OCI-LY7 (cell line): Measurements from ENCODE around the gene DEPP1.

Source experiments
- EZH2phosphoT487 ChIP-seq: fragments of 200-600 bp; sonication (generic); IDR thresholded peaks from 2 replicates; pipeline ENCODE4 v1.6.1; 2018; ENCODE audit warnings: low read depth, borderline replicate concordance, mild to moderate bottlenecking, mixed run types, antibody characterized with exemption, low read length, moderate library complexity, mixed read lengths
- TF ChIP-seq, protein P1 (sequence below): fragments of 200-600 bp; sonication (generic); conservative IDR thresholded peaks from 2 replicates; pipeline ENCODE4 v1.5.1; 2014; ENCODE audit warnings: mild to moderate bottlenecking, antibody characterized with exemption, low read length, moderate library complexity, mixed read lengths

- TF ChIP-seq EZH2phosphoT487, result no peak
- TF ChIP-seq, protein P1, sequence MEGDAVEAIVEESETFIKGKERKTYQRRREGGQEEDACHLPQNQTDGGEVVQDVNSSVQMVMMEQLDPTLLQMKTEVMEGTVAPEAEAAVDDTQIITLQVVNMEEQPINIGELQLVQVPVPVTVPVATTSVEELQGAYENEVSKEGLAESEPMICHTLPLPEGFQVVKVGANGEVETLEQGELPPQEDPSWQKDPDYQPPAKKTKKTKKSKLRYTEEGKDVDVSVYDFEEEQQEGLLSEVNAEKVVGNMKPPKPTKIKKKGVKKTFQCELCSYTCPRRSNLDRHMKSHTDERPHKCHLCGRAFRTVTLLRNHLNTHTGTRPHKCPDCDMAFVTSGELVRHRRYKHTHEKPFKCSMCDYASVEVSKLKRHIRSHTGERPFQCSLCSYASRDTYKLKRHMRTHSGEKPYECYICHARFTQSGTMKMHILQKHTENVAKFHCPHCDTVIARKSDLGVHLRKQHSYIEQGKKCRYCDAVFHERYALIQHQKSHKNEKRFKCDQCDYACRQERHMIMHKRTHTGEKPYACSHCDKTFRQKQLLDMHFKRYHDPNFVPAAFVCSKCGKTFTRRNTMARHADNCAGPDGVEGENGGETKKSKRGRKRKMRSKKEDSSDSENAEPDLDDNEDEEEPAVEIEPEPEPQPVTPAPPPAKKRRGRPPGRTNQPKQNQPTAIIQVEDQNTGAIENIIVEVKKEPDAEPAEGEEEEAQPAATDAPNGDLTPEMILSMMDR, result no peak
These were observed 18.0 kb downstream of the DEPP1 start for GRCh38 chr10:44960482-44961229.
